SW 1271 (cell line): ENCODE results near the gene SLC5A3.

Experiments
- DNase-seq, 2 experiments: peaks; one replicate each; lab custom pipeline; 2025; lab: John Stamatoyannopoulos, UW

The SLC5A3 gene

GRCh38 chr21:34100790-34101189, 27.4 kb downstream of the SLC5A3 start:
- DNase-seq: no peak

GRCh38 chr21:34105947-34106541, 32.7 kb downstream of the SLC5A3 start:
- no peak for DNase-seq

GRCh38 chr21:34107606-34108005, 34.2 kb downstream of the SLC5A3 start:
- no peak for DNase-seq

- DNase-seq: no peak
These were observed 35.7 kb downstream of the SLC5A3 start for GRCh38 chr21:34109075-34109474.

GRCh38 chr21:34110594-34111202, 37.3 kb downstream of the SLC5A3 start:
- no peak for DNase-seq

GRCh38 chr21:34112316-34113033, 39.1 kb downstream of the SLC5A3 start:
- DNase-seq: no peak

- no peak for DNase-seq
These were observed 40.5 kb downstream of the SLC5A3 start for GRCh38 chr21:34113842-34114241.

GRCh38 chr21:34115160-34115559, 41.8 kb downstream of the SLC5A3 start:
- DNase-seq: no peak

- DNase-seq: no peak
These were observed 43.2 kb downstream of the SLC5A3 start for GRCh38 chr21:34116569-34116968.

- DNase-seq: no peak
These were observed 47.5 kb downstream of the SLC5A3 start for GRCh38 chr21:34120867-34121266.

- no peak for DNase-seq
These were observed 48.7 kb downstream of the SLC5A3 start for GRCh38 chr21:34122047-34122446.
